Stimulated activated CD8-positive, alpha-beta memory T cell treated with anti-CD3 and anti-CD28 coated beads, Interleukin-12 subunit alpha, Interleukin-12 subunit beta, amount 100 ng/mL, for 1 hour (primary cell): Measurements from ENCODE around the gene SLIT3.
A peak's percentile ranks its signal among the peaks of the same experiment; 100 is the strongest.

Experiments
- DNase-seq: peaks from one replicate; pipeline ENCODE4 v3.0.0-alpha.2; 2020; ENCODE audit warnings: low read depth

SLIT3 gene

GRCh38 chr5:169300468-169301385 lies at the start of gene SLIT3:
TSS of gene SLIT3 (minus strand) at chr5:169301139. CDS start at chr5:169300709, 430 bp downstream.
- DNase-seq = no peak

GRCh38 chr5:169350016-169350415 lies 49.1 kb upstream of the SLIT3 start:
- DNase-seq = no peak

- DNase-seq = no peak
These were observed 46.8 kb upstream of the SLIT3 start for GRCh38 chr5:169347786-169348185.

GRCh38 chr5:169344629-169345028 lies 43.7 kb upstream of the SLIT3 start:
- no peak for DNase-seq

- no peak for DNase-seq
These were observed 42.8 kb upstream of the SLIT3 start for GRCh38 chr5:169343766-169344165.

- DNase-seq = no peak
These were observed 40.6 kb upstream of the SLIT3 start for GRCh38 chr5:169341556-169341955.

- no peak for DNase-seq
These were observed 38.9 kb upstream of the SLIT3 start for GRCh38 chr5:169339869-169340268.

GRCh38 chr5:169336242-169336641 lies 35.3 kb upstream of the SLIT3 start:
- no peak for DNase-seq

- no peak for DNase-seq
These were observed 34.9 kb upstream of the SLIT3 start for GRCh38 chr5:169335806-169336205.

- DNase-seq = no peak
These were observed 32.6 kb upstream of the SLIT3 start for GRCh38 chr5:169333518-169333917.

GRCh38 chr5:169331292-169331852 lies 30.4 kb upstream of the SLIT3 start:
- DNase-seq = no peak

GRCh38 chr5:169328401-169328800 lies 27.5 kb upstream of the SLIT3 start:
- DNase-seq = no peak

GRCh38 chr5:169325273-169325672 lies 24.3 kb upstream of the SLIT3 start:
- DNase-seq = no peak

- DNase-seq = no peak
These were observed 17.6 kb upstream of the SLIT3 start for GRCh38 chr5:169318556-169318955.

GRCh38 chr5:169307646-169308045 lies 6.7 kb upstream of the SLIT3 start:
- DNase-seq = no peak

GRCh38 chr5:169305366-169305765 lies 4.4 kb upstream of the SLIT3 start:
- no peak for DNase-seq

GRCh38 chr5:169304175-169304574 lies 3.2 kb upstream of the SLIT3 start:
- no peak for DNase-seq

- DNase-seq = no peak
These were observed 2.2 kb upstream of the SLIT3 start for GRCh38 chr5:169303119-169303515.

- peak; percentile 4 for DNase-seq
These were observed 1.7 kb upstream of the SLIT3 start for GRCh38 chr5:169302491-169303118.

- DNase-seq = no peak
These were observed 1.0 kb upstream of the SLIT3 start for GRCh38 chr5:169301986-169302385.

GRCh38 chr5:169301386-169301934 lies 521 bp upstream of the SLIT3 start:
- no peak for DNase-seq

GRCh38 chr5:169299663-169300467 lies 1.1 kb downstream of the SLIT3 start:
- DNase-seq = no peak
